Neural cell (in vitro differentiated cells): ENCODE measurements around the gene ATE1.

Source experiments
- CTCF ChIP-seq: fragments of 450-650 bp; IDR thresholded peaks from 2 replicates; pipeline ENCODE4 v1.5.1; 2014; ENCODE audit warnings: antibody characterized with exemption, mild to moderate bottlenecking, moderate library complexity; ENCODE audit not compliant: poor library complexity, severe bottlenecking
- POLR2AphosphoS5 ChIP-seq: IDR thresholded peaks from 2 replicates; pipeline ENCODE4 v1.6.1; 2012

GRCh38 chr10:121766426-121766825 lies 161.4 kb downstream of the ATE1 start:
- TF ChIP-seq POLR2AphosphoS5, result no peak
- no peak for TF ChIP-seq CTCF
